Retina (tissue), 1 donor: Measurements from ENCODE around the gene RPGR.

ENCODE experiments used
- DNase-seq: peaks from one replicate; pipeline ENCODE4 v3.0.0-alpha.2; 2016

RPGR gene

GRCh38 chrX:38256019-38256418, 71.3 kb downstream of the RPGR start:
- no peak for DNase-seq

- no peak for DNase-seq
Observed at GRCh38 chrX:38249965-38250364, 77.3 kb downstream of the RPGR start.

- DNase-seq: no peak
Observed at GRCh38 chrX:38247051-38247450, 80.3 kb downstream of the RPGR start.

- no peak for DNase-seq
Observed at GRCh38 chrX:38240541-38240940, 86.8 kb downstream of the RPGR start.

GRCh38 chrX:38236901-38237615, 90.3 kb downstream of the RPGR start:
- DNase-seq: no peak

GRCh38 chrX:38233891-38234667, 93.2 kb downstream of the RPGR start:
- no peak for DNase-seq

- DNase-seq: no peak
Observed at GRCh38 chrX:38232079-38232686, 95.1 kb downstream of the RPGR start.

- DNase-seq: no peak
Observed at GRCh38 chrX:38225093-38225492, 102.2 kb downstream of the RPGR start.

GRCh38 chrX:38224160-38224559, 103.1 kb downstream of the RPGR start:
- DNase-seq: no peak

GRCh38 chrX:38221391-38221929, 105.8 kb downstream of the RPGR start:
- no peak for DNase-seq

GRCh38 chrX:38220415-38221390, 106.6 kb downstream of the RPGR start, which contains the start of gene SRPX:
TSS of gene SRPX (minus strand) at chrX:38220871. CDS start at chrX:38220792, 79 bp downstream.
- peak; percentile 73 for DNase-seq

- peak; percentile 72 for DNase-seq
Observed at GRCh38 chrX:38220024-38220414, 107.3 kb downstream of the RPGR start.
